Osteocyte (in vitro differentiated cells): Measurements from ENCODE around the gene ISG15. TPM values are rescaled to one million over a fixed set of nuclear protein-coding genes. Genes with fewer than 3 reads are reported as not detected.

Source experiments
- DNase-seq: peaks from one replicate; pipeline ENCODE4 v3.0.0; 2021; ENCODE audit warnings: mixed read lengths; ENCODE audit not compliant: unreplicated experiment; ENCODE audit errors: extremely low spot score
- H3K27ac Mint-ChIP-seq: one replicate; pipeline ENCODE4 v1.8.0; 2021; ENCODE audit warnings: mild to moderate bottlenecking, mixed read lengths; ENCODE audit not compliant: unreplicated experiment
- H3K27me3 Mint-ChIP-seq: one replicate; pipeline ENCODE4 v1.8.0; 2021; ENCODE audit warnings: mixed read lengths; ENCODE audit not compliant: unreplicated experiment
- H3K36me3 Mint-ChIP-seq: one replicate; pipeline ENCODE4 v1.8.0; 2021; ENCODE audit warnings: mixed read lengths; ENCODE audit not compliant: unreplicated experiment
- H3K4me1 Mint-ChIP-seq: one replicate; pipeline ENCODE4 v1.8.0; 2021; ENCODE audit warnings: mixed read lengths; ENCODE audit not compliant: unreplicated experiment
- H3K4me3 Mint-ChIP-seq: one replicate; pipeline ENCODE4 v1.8.0; 2021; ENCODE audit warnings: mild to moderate bottlenecking, moderate library complexity, mixed read lengths; ENCODE audit not compliant: unreplicated experiment
- H3K9me3 Mint-ChIP-seq: one replicate; pipeline ENCODE4 v1.8.0; 2021; ENCODE audit warnings: mixed read lengths; ENCODE audit not compliant: unreplicated experiment
- CTCF ChIP-seq: fragments of 200-600 bp; sonication (generic); IDR thresholded peaks from 2 replicates; pipeline ENCODE4 v1.5.0; 2021; ENCODE audit warnings: antibody characterized with exemption, mild to moderate bottlenecking, moderate library complexity
- total RNA-seq: library from RNA; stranded (reverse); gene quantifications from 2 replicates; pipeline ENCODE4 v1.2.1, GENCODE V29; 2021

Gene ISG15
- total RNA-seq, 1 donor from 2014 or later, result 30.6 TPM

GRCh38 chr1:1041092-1041523 is 27.8 kb downstream of the ISG15 start:
- Mint-ChIP-seq H3K27ac (no peak overlapping the region), H3K4me3 (no peak overlapping the region), H3K4me1 (peaks cover 6% of the 10 kb centered on the region), H3K36me3 (peaks cover 4% of the 10 kb centered on the region), H3K27me3 (no peaks in the 10 kb centered on the region), H3K9me3 (no peaks in the 10 kb centered on the region)
- no peak for DNase-seq
- no peak for TF ChIP-seq CTCF

- H3K36me3 Mint-ChIP-seq, result peaks cover 3% of the 10 kb centered on the region
- DNase-seq, result no peak
- no peak overlapping the region for H3K27ac Mint-ChIP-seq
- H3K4me1 Mint-ChIP-seq, result peaks cover 6% of the 10 kb centered on the region
- H3K27me3 Mint-ChIP-seq, result no peaks in the 10 kb centered on the region
- TF ChIP-seq CTCF, result no peak
- no peak overlapping the region for H3K4me3 Mint-ChIP-seq
- no peaks in the 10 kb centered on the region for H3K9me3 Mint-ChIP-seq
Observed at GRCh38 chr1:1041873-1042272, 28.6 kb downstream of the ISG15 start.

- H3K27ac Mint-ChIP-seq, result no peak overlapping the region
- peaks cover 6% of the 10 kb centered on the region for H3K4me1 Mint-ChIP-seq
- TF ChIP-seq CTCF, result no peak
- no peak overlapping the region for H3K4me3 Mint-ChIP-seq
- no peak for DNase-seq
- no peaks in the 10 kb centered on the region for H3K27me3 Mint-ChIP-seq
- no peaks in the 10 kb centered on the region for H3K9me3 Mint-ChIP-seq
- H3K36me3 Mint-ChIP-seq, result peaks cover 7% of the 10 kb centered on the region
Observed at GRCh38 chr1:1042835-1043234, 29.5 kb downstream of the ISG15 start.

- H3K9me3 Mint-ChIP-seq, result no peaks in the 10 kb centered on the region
- no peaks in the 10 kb centered on the region for H3K27me3 Mint-ChIP-seq
- peaks cover 7% of the 10 kb centered on the region for H3K36me3 Mint-ChIP-seq
- no peak overlapping the region for H3K4me3 Mint-ChIP-seq
- no peak overlapping the region for H3K27ac Mint-ChIP-seq
- H3K4me1 Mint-ChIP-seq, result peaks cover 6% of the 10 kb centered on the region
- no peak for DNase-seq
- no peak for TF ChIP-seq CTCF
Observed at GRCh38 chr1:1043411-1043810, 30.1 kb downstream of the ISG15 start.

- H3K36me3 Mint-ChIP-seq, result peaks cover 7% of the 10 kb centered on the region
- DNase-seq, result no peak
- no peak overlapping the region for H3K4me3 Mint-ChIP-seq
- no peak for TF ChIP-seq CTCF
- H3K4me1 Mint-ChIP-seq, result peaks cover 6% of the 10 kb centered on the region
- H3K27ac Mint-ChIP-seq, result no peak overlapping the region
- H3K27me3 Mint-ChIP-seq, result no peaks in the 10 kb centered on the region
- H3K9me3 Mint-ChIP-seq, result no peaks in the 10 kb centered on the region
Observed at GRCh38 chr1:1043921-1044320, 30.6 kb downstream of the ISG15 start.
